Measurements from ENCODE around the gene KIAA1217. TPM values are rescaled to one million over a fixed set of nuclear protein-coding genes. Genes with fewer than 3 reads are reported as not detected.

KIAA1217 gene
- total and polyA plus RNA-seq, 2 of the 4 experiments (the other 2 are of a cell fraction): 3.4 to 4.4 TPM

- Histone ChIP-seq H2AK5ac (ENCODE audit: low read depth, low read length) (no peak overlapping the region), H3K79me1 (ENCODE audit: low read depth in 1 of 2, low read length in 2 of 2) (no peaks in the 10 kb centered on the region), H3K27me3 (ENCODE audit: control insufficient read depth, insufficient read depth, low read length) (peaks cover 7% of the 10 kb centered on the region), H2AK9ac (replicated peaks; ENCODE audit: low read depth, low read length, poor library complexity) (no peak overlapping the region), H3K36me3 (ENCODE audit: control insufficient read depth, insufficient read depth, low read length) (no peaks in the 10 kb centered on the region), H4K20me1 (ENCODE audit: insufficient read depth, low read length) (no peaks in the 10 kb centered on the region), H3K18ac (ENCODE audit: low read depth, low read length) (no peak overlapping the region), H3K4me3 (ENCODE audit: insufficient read depth, low read depth, low read length) (no peak overlapping the region), H4K8ac (ENCODE audit: low read depth in 2 of 2, low read length in 2 of 2) (no peak overlapping the region), H3K4ac (ENCODE audit: low read depth, low read length) (no peak overlapping the region), H3K9me3 (ENCODE audit: control insufficient read depth, insufficient read depth, low read length) (no peaks in the 10 kb centered on the region), H3K14ac (replicated peaks; ENCODE audit: low read depth, low read length) (no peak overlapping the region), H4K5ac (ENCODE audit: low read depth, low read length) (no peak overlapping the region), H3K27ac (ENCODE audit: insufficient read depth, low read length) (no peak overlapping the region), H2AFZ (replicated peaks; ENCODE audit: low read length, poor library complexity) (no peak overlapping the region), H2BK120ac (ENCODE audit: low read depth, low read length) (no peak overlapping the region), H2BK5ac (ENCODE audit: low read depth, low read length, poor library complexity, severe bottlenecking) (no peak overlapping the region), H3K9me1 (ENCODE audit: insufficient read depth, low read length) (no peaks in the 10 kb centered on the region), H2BK20ac (ENCODE audit: low read depth, low read length) (no peak overlapping the region), H3K4me1 (ENCODE audit: control insufficient read depth, insufficient read depth, low read length) (peaks cover 4% of the 10 kb centered on the region), H2BK15ac (ENCODE audit: low read depth, low read length) (no peak overlapping the region), H3K9ac (ENCODE audit: low read depth, low read length) (no peak overlapping the region), H3K4me2 (ENCODE audit: low read depth, low read length) (no peak overlapping the region), H3K23ac (ENCODE audit: low read depth, low read length) (no peak overlapping the region), H4K91ac (ENCODE audit: insufficient read depth, low read depth, low read length) (no peak overlapping the region), H3K56ac (ENCODE audit: extremely low read depth, insufficient read depth, low read length) (no peak overlapping the region)
- TF ChIP-seq RAD21 (IDR thresholded peaks at IDR 0.05; ENCODE audit: low read length) (no peak), FOS (IDR thresholded peaks at IDR 0.05; ENCODE audit: low read depth, low read length) (no peak), USF2 (IDR thresholded peaks at IDR 0.05; ENCODE audit: low read depth, low read length) (no peak), CTCF (conservative IDR thresholded peaks at IDR 0.05; ENCODE audit: low read depth, low read length) (no peak), RFX5 (IDR thresholded peaks at IDR 0.05; ENCODE audit: low read depth, low read length) (no peak), MAZ (IDR thresholded peaks at IDR 0.05; ENCODE audit: borderline replicate concordance, low read depth, low read length) (no peak), CEBPB (IDR thresholded peaks at IDR 0.05; ENCODE audit: low read depth, low read length) (no peak), CHD1 (IDR thresholded peaks at IDR 0.05; ENCODE audit: low read depth, low read length) (no peak)
- DNase-seq (no peak), ATAC-seq (ENCODE audit: low read depth) (no peak)
- dilution Hi-C loops (cut with HindIII; ENCODE audit: low sequenced_read_pairs, unreplicated experiment) (no loop called here), in situ Hi-C loops (cut with MboI; ENCODE audit: low sequenced_read_pairs) (no loop called here), intact Hi-C loops (cut with micrococcal nuclease) (no loop called here)
- BruUV-seq (replicated peaks): no TSS peak
- WGBS, 2 experiments (ENCODE audit: extremely low coverage in 2 of 2, insufficient read length in 1 of 2): 77% methylated on average over 2 of the region's 6 CpGs; no CpG with 5 or more reads in 1 of the 2 experiments
- ChIA-PET CTCF (interaction anchor here (0.5 to 0.9 kb wide), 4 partner anchors 13 to 691 kb away, joined by 3 to 4 read pairs (median 3); no protein-coding TSS in a partner anchor), POLR2A (ENCODE audit: unreplicated experiment) (no interaction called here)
Observed at GRCh38 chr10:24378126-24378920, 169.4 kb downstream of the KIAA1217 start.
